ENCODE data around the gene STK38.
"Not testable (repeated sequence)": the region's sequence is repeated elsewhere in the genome, so short reads cannot be mapped to it uniquely, and the experiment has no call there.

STK38 gene

GRCh38 chr6:36576578-36576977 lies 29.3 kb upstream of the STK38 start:
- H3K79me2 ChIP-seq (ENCODE audit: insufficient read depth, low read length): no peaks in the 10 kb centered on the region
- H3K4me3 ChIP-seq (ENCODE audit: low read depth in 1 of 2, low read length in 2 of 2): no peak overlapping the region
- H3K9ac ChIP-seq (ENCODE audit: low read depth, low read length): no peak overlapping the region
- ATAC-seq (ENCODE audit: insufficient read depth, low read depth) (no peak), DNase-seq (no peak)
- H3K27me3 ChIP-seq (ENCODE audit: insufficient read depth, low read length, poor library complexity): no peaks in the 10 kb centered on the region
- TF ChIP-seq CTCF (IDR thresholded peaks at IDR 0.05; ENCODE audit: borderline replicate concordance, extremely low read depth, low read length, poor library complexity, severe bottlenecking) (no peak), EZH2 (IDR thresholded peaks at IDR 0.05; ENCODE audit: borderline replicate concordance, low read depth, low read length, severe bottlenecking) (no peak)
- 0 out of 2 replicates have a peak, but pooled peaks cover 5% of the 10 kb centered on the region for H3K4me1 ChIP-seq (ENCODE audit: insufficient read depth, low read length)
- H3K4me2 ChIP-seq (ENCODE audit: insufficient read depth, low read length): no peak overlapping the region
- no peak overlapping the region for H3K27ac ChIP-seq (ENCODE audit: low read length)
- no peaks in the 10 kb centered on the region for H3K9me3 ChIP-seq (ENCODE audit: insufficient read depth, low read length, severe bottlenecking)
- H2AFZ ChIP-seq (ENCODE audit: low read depth, low read length): no peak overlapping the region
- no peaks in the 10 kb centered on the region for H4K20me1 ChIP-seq (ENCODE audit: insufficient read depth, low read length)
- no peaks in the 10 kb centered on the region for H3K36me3 ChIP-seq (ENCODE audit: insufficient read depth, low read length)

- no peak overlapping the region for H3K4me3 ChIP-seq (ENCODE audit: low read depth in 1 of 2, low read length in 2 of 2)
- H3K4me1 ChIP-seq (ENCODE audit: insufficient read depth, low read length): 0 out of 2 replicates have a peak, but pooled peaks cover 3% of the 10 kb centered on the region
- TF ChIP-seq CTCF (IDR thresholded peaks at IDR 0.05; ENCODE audit: borderline replicate concordance, extremely low read depth, low read length, poor library complexity, severe bottlenecking) (no peak), EZH2 (IDR thresholded peaks at IDR 0.05; ENCODE audit: borderline replicate concordance, low read depth, low read length, severe bottlenecking) (no peak)
- no peaks in the 10 kb centered on the region for H3K27me3 ChIP-seq (ENCODE audit: insufficient read depth, low read length, poor library complexity)
- H4K20me1 ChIP-seq (ENCODE audit: insufficient read depth, low read length): no peaks in the 10 kb centered on the region
- H2AFZ ChIP-seq (ENCODE audit: low read depth, low read length): no peak overlapping the region
- no peak overlapping the region for H3K27ac ChIP-seq (ENCODE audit: low read length)
- no peaks in the 10 kb centered on the region for H3K36me3 ChIP-seq (ENCODE audit: insufficient read depth, low read length)
- no peak for DNase-seq
- no peak overlapping the region for H3K4me2 ChIP-seq (ENCODE audit: insufficient read depth, low read length)
- no peaks in the 10 kb centered on the region for H3K79me2 ChIP-seq (ENCODE audit: insufficient read depth, low read length)
- peaks cover 2% of the 10 kb centered on the region for H3K9me3 ChIP-seq (ENCODE audit: insufficient read depth, low read length, severe bottlenecking)
- no peak for ATAC-seq (ENCODE audit: insufficient read depth, low read depth)
- no peak overlapping the region for H3K9ac ChIP-seq (ENCODE audit: low read depth, low read length)
Measured at GRCh38 chr6:36574679-36575078, 27.4 kb upstream of the STK38 start.

- not testable (repeated sequence) for H3K36me3 ChIP-seq (ENCODE audit: insufficient read depth, low read length); H3K4me3 ChIP-seq (ENCODE audit: low read depth in 1 of 2, low read length in 2 of 2); H3K27me3 ChIP-seq (ENCODE audit: insufficient read depth, low read length, poor library complexity); H3K4me2 ChIP-seq (ENCODE audit: insufficient read depth, low read length); DNase-seq; H3K9me3 ChIP-seq (ENCODE audit: insufficient read depth, low read length, severe bottlenecking); H3K9ac ChIP-seq (ENCODE audit: low read depth, low read length); H3K4me1 ChIP-seq (ENCODE audit: insufficient read depth, low read length); ATAC-seq (ENCODE audit: insufficient read depth, low read depth); H3K79me2 ChIP-seq (ENCODE audit: insufficient read depth, low read length); H4K20me1 ChIP-seq (ENCODE audit: insufficient read depth, low read length); H3K27ac ChIP-seq (ENCODE audit: low read length); H2AFZ ChIP-seq (ENCODE audit: low read depth, low read length)
Measured at GRCh38 chr6:36572353-36573311, 25.4 kb upstream of the STK38 start.
